Measurements from ENCODE around the gene GDF7. TPM values are rescaled to one million over a fixed set of nuclear protein-coding genes. Genes with fewer than 3 reads are reported as not detected.

Gene GDF7
- total and polyA plus RNA-seq, 2 of the 4 experiments (the other 2 are of a cell fraction): under 0.01 to 0.02 TPM

- intact Hi-C loops (cut with micrococcal nuclease): loop anchor here (5.0 kb wide), 1 partner anchor 131 kb away; no protein-coding TSS in a partner anchor
- H3K79me1 ChIP-seq (ENCODE audit: low read depth in 1 of 2, low read length in 2 of 2): peaks cover 0 to 19% of the 10 kb centered on the region in 2 experiments; a peak in 1 of 4 replicates
These were observed 28.9 kb upstream of the GDF7 start for GRCh38 chr2:20638014-20638413.

More at GRCh38 chr2:20638014-20638413, 28.9 kb upstream of the GDF7 start:
- DNase-seq: no peak
- no peak overlapping the region for H3K4me3 ChIP-seq (ENCODE audit: insufficient read depth, low read depth, low read length)
- H3K4me1 ChIP-seq (ENCODE audit: control insufficient read depth, insufficient read depth, low read length): peaks cover 11% of the 10 kb centered on the region
- no peak overlapping the region for H3K56ac ChIP-seq (ENCODE audit: extremely low read depth, insufficient read depth, low read length)
- H3K9ac ChIP-seq (ENCODE audit: low read depth, low read length): no peak overlapping the region
- no peaks in the 10 kb centered on the region for H3K9me3 ChIP-seq (ENCODE audit: control insufficient read depth, insufficient read depth, low read length)
- no peak overlapping the region for H3K4ac ChIP-seq (ENCODE audit: low read depth, low read length)
- H3K23ac ChIP-seq (ENCODE audit: low read depth, low read length): no peak overlapping the region
- H4K91ac ChIP-seq (ENCODE audit: insufficient read depth, low read depth, low read length): no peak overlapping the region
- dilution Hi-C loops (cut with HindIII; ENCODE audit: low sequenced_read_pairs, unreplicated experiment): loop anchor here (25.0 kb wide), 1 partner anchor 251 kb away; no protein-coding TSS in a partner anchor
- H2AK5ac ChIP-seq (ENCODE audit: low read depth, low read length): no peak overlapping the region
- no peak overlapping the region for H2BK5ac ChIP-seq (ENCODE audit: low read depth, low read length, poor library complexity, severe bottlenecking)
- no peak overlapping the region for H2BK15ac ChIP-seq (ENCODE audit: low read depth, low read length)
- in situ Hi-C loops (cut with MboI; ENCODE audit: low sequenced_read_pairs): no loop called here
- no TSS peak for BruUV-seq (replicated peaks)
- WGBS, 2 experiments (ENCODE audit: extremely low coverage in 2 of 2, insufficient read length in 1 of 2): 91% methylated on average over 8 of the region's 13 CpGs; no CpG with 5 or more reads in 1 of the 2 experiments
- H2AFZ ChIP-seq (replicated peaks; ENCODE audit: low read length, poor library complexity): no peak overlapping the region
- H4K5ac ChIP-seq (ENCODE audit: low read depth, low read length): no peak overlapping the region
- H3K18ac ChIP-seq (ENCODE audit: low read depth, low read length): no peak overlapping the region
- TF ChIP-seq MAZ (IDR thresholded peaks at IDR 0.05; ENCODE audit: borderline replicate concordance, low read depth, low read length) (no peak), CHD1 (IDR thresholded peaks at IDR 0.05; ENCODE audit: low read depth, low read length) (no peak), MAFK (IDR thresholded peaks at IDR 0.05; ENCODE audit: low read depth, low read length) (no peak), FOS (IDR thresholded peaks at IDR 0.05; ENCODE audit: low read depth, low read length) (no peak)
- TF ChIP-seq, protein P1, sequence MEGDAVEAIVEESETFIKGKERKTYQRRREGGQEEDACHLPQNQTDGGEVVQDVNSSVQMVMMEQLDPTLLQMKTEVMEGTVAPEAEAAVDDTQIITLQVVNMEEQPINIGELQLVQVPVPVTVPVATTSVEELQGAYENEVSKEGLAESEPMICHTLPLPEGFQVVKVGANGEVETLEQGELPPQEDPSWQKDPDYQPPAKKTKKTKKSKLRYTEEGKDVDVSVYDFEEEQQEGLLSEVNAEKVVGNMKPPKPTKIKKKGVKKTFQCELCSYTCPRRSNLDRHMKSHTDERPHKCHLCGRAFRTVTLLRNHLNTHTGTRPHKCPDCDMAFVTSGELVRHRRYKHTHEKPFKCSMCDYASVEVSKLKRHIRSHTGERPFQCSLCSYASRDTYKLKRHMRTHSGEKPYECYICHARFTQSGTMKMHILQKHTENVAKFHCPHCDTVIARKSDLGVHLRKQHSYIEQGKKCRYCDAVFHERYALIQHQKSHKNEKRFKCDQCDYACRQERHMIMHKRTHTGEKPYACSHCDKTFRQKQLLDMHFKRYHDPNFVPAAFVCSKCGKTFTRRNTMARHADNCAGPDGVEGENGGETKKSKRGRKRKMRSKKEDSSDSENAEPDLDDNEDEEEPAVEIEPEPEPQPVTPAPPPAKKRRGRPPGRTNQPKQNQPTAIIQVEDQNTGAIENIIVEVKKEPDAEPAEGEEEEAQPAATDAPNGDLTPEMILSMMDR (conservative IDR thresholded peaks at IDR 0.05; ENCODE audit: low read depth, low read length): no peak
- ATAC-seq (ENCODE audit: low read depth): no peak
- no peaks in the 10 kb centered on the region for H3K27me3 ChIP-seq (ENCODE audit: control insufficient read depth, insufficient read depth, low read length)
- POLR2A ChIA-PET (ENCODE audit: unreplicated experiment): no interaction called here
- no peak overlapping the region for H4K8ac ChIP-seq (ENCODE audit: low read depth in 2 of 2, low read length in 2 of 2)
- H3K14ac ChIP-seq (replicated peaks; ENCODE audit: low read depth, low read length): no peak overlapping the region
- H3K4me2 ChIP-seq (ENCODE audit: low read depth, low read length): no peak overlapping the region
- H3K9me1 ChIP-seq (ENCODE audit: insufficient read depth, low read length): 0 out of 2 replicates have a peak, but pooled peaks cover 3% of the 10 kb centered on the region
- H3K36me3 ChIP-seq (ENCODE audit: control insufficient read depth, insufficient read depth, low read length): peaks cover 24% of the 10 kb centered on the region; the same call in 1 of the 2 replicates
- H2BK20ac ChIP-seq (ENCODE audit: low read depth, low read length): no peak overlapping the region
- CTCF ChIA-PET: interaction anchor here (1.1 kb wide), 1 partner anchor 227 kb away, joined by 3 read pairs; no protein-coding TSS in a partner anchor
- H4K20me1 ChIP-seq (ENCODE audit: insufficient read depth, low read length): peaks cover 14% of the 10 kb centered on the region
- H3K27ac ChIP-seq (ENCODE audit: insufficient read depth, low read length): no peak overlapping the region
- no peak overlapping the region for H2BK120ac ChIP-seq (ENCODE audit: low read depth, low read length)
- no peak overlapping the region for H2AK9ac ChIP-seq (replicated peaks; ENCODE audit: low read depth, low read length, poor library complexity)

Data from IMR-90 (cell line).